Esophagus muscularis mucosa (tissue), 4 donors: ENCODE results near the gene TNPO3.

Source experiments
- EP300 ChIP-seq: sonication (generic); formaldehyde crosslinking; IDR thresholded peaks from one replicate; pipeline ENCODE4 v1.6.1; 2017; ENCODE audit warnings: antibody characterized with exemption
- POLR2A ChIP-seq: fragments of 450-650 bp; IDR thresholded peaks from one replicate; pipeline ENCODE4 v1.6.1; 2017; ENCODE audit warnings: antibody characterized with exemption, moderate library complexity, mild to moderate bottlenecking, low read depth
- POLR2AphosphoS5 ChIP-seq, 2 donors: sonication (generic); formaldehyde crosslinking; IDR thresholded peaks; one replicate each; pipeline ENCODE4 v1.6.1; 2017; ENCODE audit warnings: antibody characterized with exemption in 2 of 2
- TF ChIP-seq, protein P1 (sequence below), 3 experiments: fragments of 200-600 bp in 2 of 3; fragments of 450-650 bp in 1 of 3; sonication (generic) in 2 of 3; IDR thresholded peaks; one replicate each; pipeline ENCODE4 v1.5.1; 2017 to 2019; ENCODE audit warnings: antibody characterized with exemption in 3 of 3, mild to moderate bottlenecking in 2 of 3, moderate library complexity in 1 of 3

DNA sequence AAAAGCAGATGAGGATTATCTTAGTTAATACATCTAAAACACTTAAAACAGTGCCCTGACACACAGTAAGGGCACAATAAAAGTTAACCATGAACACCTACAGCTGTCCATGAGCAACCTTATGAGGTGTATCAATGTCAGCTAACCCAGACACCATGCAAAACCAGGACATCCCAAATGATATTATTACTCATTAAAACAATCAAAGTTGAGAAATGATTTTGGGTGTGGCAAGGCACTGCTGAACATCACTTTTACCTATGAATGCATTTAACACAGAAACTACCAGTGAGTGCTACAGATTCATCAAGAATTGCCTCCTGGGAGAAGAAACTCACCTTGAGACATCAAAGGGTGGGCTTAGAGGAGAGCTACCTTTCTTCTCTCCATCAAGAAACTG lies 98.9 kb downstream of the TNPO3 start:
- TF ChIP-seq, protein P1, sequence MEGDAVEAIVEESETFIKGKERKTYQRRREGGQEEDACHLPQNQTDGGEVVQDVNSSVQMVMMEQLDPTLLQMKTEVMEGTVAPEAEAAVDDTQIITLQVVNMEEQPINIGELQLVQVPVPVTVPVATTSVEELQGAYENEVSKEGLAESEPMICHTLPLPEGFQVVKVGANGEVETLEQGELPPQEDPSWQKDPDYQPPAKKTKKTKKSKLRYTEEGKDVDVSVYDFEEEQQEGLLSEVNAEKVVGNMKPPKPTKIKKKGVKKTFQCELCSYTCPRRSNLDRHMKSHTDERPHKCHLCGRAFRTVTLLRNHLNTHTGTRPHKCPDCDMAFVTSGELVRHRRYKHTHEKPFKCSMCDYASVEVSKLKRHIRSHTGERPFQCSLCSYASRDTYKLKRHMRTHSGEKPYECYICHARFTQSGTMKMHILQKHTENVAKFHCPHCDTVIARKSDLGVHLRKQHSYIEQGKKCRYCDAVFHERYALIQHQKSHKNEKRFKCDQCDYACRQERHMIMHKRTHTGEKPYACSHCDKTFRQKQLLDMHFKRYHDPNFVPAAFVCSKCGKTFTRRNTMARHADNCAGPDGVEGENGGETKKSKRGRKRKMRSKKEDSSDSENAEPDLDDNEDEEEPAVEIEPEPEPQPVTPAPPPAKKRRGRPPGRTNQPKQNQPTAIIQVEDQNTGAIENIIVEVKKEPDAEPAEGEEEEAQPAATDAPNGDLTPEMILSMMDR (IDR thresholded peaks at IDR 0.05): no peak
- TF ChIP-seq EP300 (no peak), POLR2A (no peak), POLR2AphosphoS5 (IDR thresholded peaks at IDR 0.05) (no peak)
